Activated T-helper 1 cell treated with anti-CD3 and anti-CD28 coated beads, Interleukin-12 subunit alpha, Interleukin-12 subunit beta, Interleukin-2, Interleukin-4 antibody, amounts not matched to agents 30 ng/mL and 10 ng/mL and 1 ng/mL, durations not matched to agents 14 hours and 24 hours and 36 hours (primary cell): ENCODE results near the gene SND1. TPM values are rescaled to one million over a fixed set of nuclear protein-coding genes. Genes with fewer than 3 reads are reported as not detected.

Source experiments
- DNase-seq: peaks from one replicate; pipeline ENCODE4 v3.0.0; 2021; ENCODE audit warnings: low spot score
- H3K27ac Mint-ChIP-seq: one replicate; pipeline ENCODE4 v1.8.0; 2021; ENCODE audit warnings: mild to moderate bottlenecking, mixed read lengths
- H3K27me3 Mint-ChIP-seq: one replicate; pipeline ENCODE4 v1.8.0; 2022; ENCODE audit warnings: mild to moderate bottlenecking, moderate library complexity, mixed read lengths; ENCODE audit not compliant: insufficient read depth
- H3K36me3 Mint-ChIP-seq: one replicate; pipeline ENCODE4 v1.8.0; 2021; ENCODE audit warnings: low read depth, mixed read lengths
- H3K4me1 Mint-ChIP-seq: one replicate; pipeline ENCODE4 v1.8.0; 2021; ENCODE audit warnings: low read depth, mixed read lengths
- H3K4me3 Mint-ChIP-seq: one replicate; pipeline ENCODE4 v1.8.0; 2021; ENCODE audit warnings: mild to moderate bottlenecking, moderate library complexity, mixed read lengths
- H3K9me3 Mint-ChIP-seq: one replicate; pipeline ENCODE4 v1.8.0; 2021; ENCODE audit warnings: mixed read lengths
- intact Hi-C: fragments of 100-400 bp; cut with micrococcal nuclease; formaldehyde crosslinking; loops from one replicate; pipeline ENCODE4 v1.15.1; 2024
- total RNA-seq: library from RNA; stranded (reverse); gene quantifications from 2 replicates; pipeline ENCODE4 v1.2.3, GENCODE V29; 2022

The SND1 gene
- total RNA-seq, 1 donor from 2014 or later = 292 TPM

- Mint-ChIP-seq H3K27me3 (no peaks in the 10 kb centered on the region), H3K4me3 (no peak overlapping the region), H3K27ac (no peak overlapping the region), H3K36me3 (peaks cover 26% of the 10 kb centered on the region), H3K4me1 (peaks cover 65% of the 10 kb centered on the region), H3K9me3 (no peaks in the 10 kb centered on the region)
- no peak for DNase-seq
- intact Hi-C loops = no loop called here
These were observed 160.5 kb downstream of the SND1 start for GRCh38 chr7:127812540-127812939.

GRCh38 chr7:127813991-127814541 lies 162.1 kb downstream of the SND1 start:
- no peak for DNase-seq

GRCh38 chr7:127815631-127816145 lies 163.7 kb downstream of the SND1 start:
- intact Hi-C loops = no loop called here
- Mint-ChIP-seq H3K9me3 (no peaks in the 10 kb centered on the region), H3K4me1 (peaks cover 73% of the 10 kb centered on the region)

More at GRCh38 chr7:127813991-127814541, 162.1 kb downstream of the SND1 start:
- no peak overlapping the region for H3K4me3 Mint-ChIP-seq
- no peaks in the 10 kb centered on the region for H3K27me3 Mint-ChIP-seq
- intact Hi-C loops = no loop called here
- peaks cover 25% of the 10 kb centered on the region for H3K36me3 Mint-ChIP-seq
- peak overlapping the region; percentile 18 for H3K27ac Mint-ChIP-seq
- no peaks in the 10 kb centered on the region for H3K9me3 Mint-ChIP-seq
- H3K4me1 Mint-ChIP-seq = peaks cover 73% of the 10 kb centered on the region

GRCh38 chr7:127816354-127817190 lies 164.6 kb downstream of the SND1 start:
- Mint-ChIP-seq H3K36me3 (peaks cover 15% of the 10 kb centered on the region), H3K27me3 (no peaks in the 10 kb centered on the region), H3K27ac (no peak overlapping the region), H3K4me1 (peaks cover 73% of the 10 kb centered on the region), H3K9me3 (no peaks in the 10 kb centered on the region), H3K4me3 (no peak overlapping the region)
- no peak for DNase-seq
- intact Hi-C loops = no loop called here

More at GRCh38 chr7:127815631-127816145, 163.7 kb downstream of the SND1 start:
- no peak overlapping the region for H3K4me3 Mint-ChIP-seq
- H3K36me3 Mint-ChIP-seq = peaks cover 19% of the 10 kb centered on the region
- H3K27ac Mint-ChIP-seq = no peak overlapping the region
- no peak for DNase-seq
- H3K27me3 Mint-ChIP-seq = no peaks in the 10 kb centered on the region

GRCh38 chr7:127817466-127817865 lies 165.5 kb downstream of the SND1 start:
- DNase-seq = no peak
- intact Hi-C loops = no loop called here
- H3K4me3 Mint-ChIP-seq = no peak overlapping the region
- peaks cover 66% of the 10 kb centered on the region for H3K4me1 Mint-ChIP-seq
- no peaks in the 10 kb centered on the region for H3K27me3 Mint-ChIP-seq
- H3K36me3 Mint-ChIP-seq = peaks cover 12% of the 10 kb centered on the region
- H3K9me3 Mint-ChIP-seq = no peaks in the 10 kb centered on the region
- no peak overlapping the region for H3K27ac Mint-ChIP-seq

GRCh38 chr7:127818306-127818705 lies 166.3 kb downstream of the SND1 start:
- Mint-ChIP-seq H3K9me3 (no peaks in the 10 kb centered on the region), H3K27me3 (no peaks in the 10 kb centered on the region), H3K4me1 (peaks cover 65% of the 10 kb centered on the region), H3K36me3 (peaks cover 9% of the 10 kb centered on the region), H3K27ac (peak overlapping the region; percentile 27), H3K4me3 (no peak overlapping the region)
- intact Hi-C loops = no loop called here
- DNase-seq = no peak

- intact Hi-C loops = loop anchor here (1.0 to 2.0 kb wide), 3 partner anchors 10 to 30 kb away; no protein-coding TSS in a partner anchor
- H3K36me3 Mint-ChIP-seq = peaks cover 7% of the 10 kb centered on the region
- no peaks in the 10 kb centered on the region for H3K27me3 Mint-ChIP-seq
- H3K9me3 Mint-ChIP-seq = no peaks in the 10 kb centered on the region
- no peak for DNase-seq
- peak overlapping the region; percentile 37 for H3K27ac Mint-ChIP-seq
- peaks cover 46% of the 10 kb centered on the region for H3K4me1 Mint-ChIP-seq
- H3K4me3 Mint-ChIP-seq = peak overlapping the region; percentile 3
These were observed 168.2 kb downstream of the SND1 start for GRCh38 chr7:127819975-127820731.

- H3K36me3 Mint-ChIP-seq = peaks cover 7% of the 10 kb centered on the region
- no peak for DNase-seq
- H3K27me3 Mint-ChIP-seq = no peaks in the 10 kb centered on the region
- H3K4me1 Mint-ChIP-seq = peaks cover 42% of the 10 kb centered on the region
- H3K4me3 Mint-ChIP-seq = peak overlapping the region; percentile 3
- H3K9me3 Mint-ChIP-seq = no peaks in the 10 kb centered on the region
- intact Hi-C loops = loop anchor here (1.0 to 2.0 kb wide), 3 partner anchors 10 to 30 kb away; no protein-coding TSS in a partner anchor
- H3K27ac Mint-ChIP-seq = peak overlapping the region; percentile 37
These were observed 168.7 kb downstream of the SND1 start for GRCh38 chr7:127820732-127821085.

- Mint-ChIP-seq H3K4me3 (no peak overlapping the region), H3K9me3 (no peaks in the 10 kb centered on the region), H3K4me1 (peaks cover 38% of the 10 kb centered on the region), H3K36me3 (peaks cover 7% of the 10 kb centered on the region), H3K27me3 (no peaks in the 10 kb centered on the region), H3K27ac (peak overlapping the region; percentile 37)
- intact Hi-C loops = loop anchor here (2.0 kb wide), 1 partner anchor 14 kb away; no protein-coding TSS in a partner anchor
- no peak for DNase-seq
These were observed 169.2 kb downstream of the SND1 start for GRCh38 chr7:127821146-127821545.

GRCh38 chr7:127822822-127823508 lies 171.0 kb downstream of the SND1 start:
- Mint-ChIP-seq H3K9me3 (no peaks in the 10 kb centered on the region), H3K27me3 (no peaks in the 10 kb centered on the region), H3K36me3 (peaks cover 6% of the 10 kb centered on the region), H3K4me1 (peaks cover 38% of the 10 kb centered on the region), H3K4me3 (no peak overlapping the region), H3K27ac (no peak overlapping the region)
- intact Hi-C loops = no loop called here
- no peak for DNase-seq

GRCh38 chr7:127824682-127825081 lies 172.7 kb downstream of the SND1 start:
- H3K4me1 Mint-ChIP-seq = peaks cover 32% of the 10 kb centered on the region
- intact Hi-C loops = no loop called here
- H3K4me3 Mint-ChIP-seq = no peak overlapping the region
- H3K36me3 Mint-ChIP-seq = peaks cover 7% of the 10 kb centered on the region
- no peak for DNase-seq
- H3K9me3 Mint-ChIP-seq = no peaks in the 10 kb centered on the region
- H3K27me3 Mint-ChIP-seq = no peaks in the 10 kb centered on the region
- H3K27ac Mint-ChIP-seq = no peak overlapping the region

- peaks cover 7% of the 10 kb centered on the region for H3K4me1 Mint-ChIP-seq
- no peaks in the 10 kb centered on the region for H3K9me3 Mint-ChIP-seq
- H3K36me3 Mint-ChIP-seq = peaks cover 15% of the 10 kb centered on the region
- H3K27ac Mint-ChIP-seq = no peak overlapping the region
- intact Hi-C loops = no loop called here
- DNase-seq = no peak
- no peaks in the 10 kb centered on the region for H3K27me3 Mint-ChIP-seq
- no peak overlapping the region for H3K4me3 Mint-ChIP-seq
These were observed 177.0 kb downstream of the SND1 start for GRCh38 chr7:127828843-127829500.
